HG02885 (cell line): Measurements from ENCODE around the gene HTR3A.
"Not testable (repeated sequence)": the region's sequence is repeated elsewhere in the genome, so short reads cannot be mapped to it uniquely, and the experiment has no call there.

Experiments
- ATAC-seq: cut with Tn5 transposase; IDR thresholded peaks from one replicate; pipeline ENCODE4 v1.9.1; 2021; ENCODE audit warnings: mild to moderate bottlenecking; ENCODE audit not compliant: unreplicated experiment, poor library complexity

HTR3A gene

DNA sequence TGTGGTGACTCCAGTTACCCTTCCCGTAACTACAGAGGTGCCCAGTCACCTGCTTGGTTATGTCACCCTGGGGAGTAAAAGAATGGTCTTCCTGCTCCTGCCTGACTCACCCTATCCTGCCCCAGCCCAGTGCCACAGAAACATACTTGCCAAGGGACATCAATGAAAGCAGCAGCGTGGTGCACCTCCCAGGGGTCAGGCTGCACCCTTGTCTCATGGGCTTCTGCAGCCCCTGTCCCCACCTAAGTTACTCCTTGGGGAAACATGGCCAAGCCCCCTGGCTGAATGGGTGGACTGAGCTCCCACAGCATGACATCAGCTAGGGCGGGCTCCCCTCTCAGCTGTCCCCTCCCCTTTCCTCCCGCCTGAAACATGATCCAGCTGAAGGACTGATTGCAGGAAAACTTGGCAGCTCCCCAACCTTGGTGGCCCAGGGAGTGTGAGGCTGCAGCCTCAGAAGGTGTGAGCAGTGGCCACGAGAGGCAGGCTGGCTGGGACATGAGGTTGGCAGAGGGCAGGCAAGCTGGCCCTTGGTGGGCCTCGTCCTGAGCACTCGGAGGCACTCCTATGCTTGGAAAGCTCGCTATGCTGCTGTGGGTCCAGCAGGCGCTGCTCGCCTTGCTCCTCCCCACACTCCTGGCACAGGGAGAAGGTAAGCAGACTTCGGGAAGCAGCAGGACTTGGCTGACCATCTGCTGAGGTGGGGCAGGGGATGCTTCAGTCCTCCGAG is at the start of gene HTR3A:
TSS of gene HTR3A (plus strand) at position 368 of the 730 bp plus-strand sequence. CDS start at position 586, 218 bp downstream.
- ATAC-seq: no peak

DNA sequence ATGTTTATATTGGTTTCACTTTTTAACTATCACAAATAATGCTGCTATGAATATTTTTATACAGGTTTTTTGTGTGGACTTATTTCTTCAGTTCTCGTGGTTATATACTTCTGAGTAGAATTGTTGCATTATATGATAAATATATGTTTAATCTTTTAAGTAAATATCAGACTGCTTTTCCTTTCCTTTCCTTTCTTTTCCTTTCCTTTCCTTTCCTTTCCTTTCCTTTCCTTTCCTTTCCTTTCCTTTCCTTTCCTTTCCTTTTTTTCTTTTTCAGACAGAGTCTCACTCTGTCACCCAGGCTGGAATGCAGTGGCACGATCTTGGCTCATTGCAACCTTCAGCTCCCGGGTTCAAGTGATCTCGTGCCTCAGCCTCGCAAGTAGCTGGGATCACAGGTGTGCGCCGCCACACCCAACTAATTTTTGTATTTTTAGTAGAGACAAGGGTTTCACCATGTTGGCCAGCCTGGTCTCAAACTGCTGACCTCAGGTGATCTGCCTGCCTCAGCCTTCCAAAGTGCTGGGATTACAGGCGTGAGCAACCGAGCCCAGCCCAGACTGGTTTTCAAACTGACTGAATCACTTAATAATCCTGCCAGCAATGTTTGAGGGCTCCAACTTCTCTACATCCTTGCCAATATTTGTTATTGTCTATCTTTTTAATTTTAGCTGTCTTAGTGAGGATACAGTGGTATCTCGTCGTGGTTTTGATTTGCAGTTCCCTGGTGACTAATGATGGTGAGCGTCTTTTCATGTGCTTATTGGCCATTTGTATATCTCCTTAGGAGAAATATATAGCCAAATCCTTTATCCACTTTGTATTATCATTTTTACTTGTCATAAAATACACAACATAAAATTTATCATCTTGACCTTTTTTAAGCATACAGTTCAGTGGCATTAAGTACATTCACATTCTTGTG is 48.4 kb upstream of the HTR3A start:
- no peak for ATAC-seq

DNA sequence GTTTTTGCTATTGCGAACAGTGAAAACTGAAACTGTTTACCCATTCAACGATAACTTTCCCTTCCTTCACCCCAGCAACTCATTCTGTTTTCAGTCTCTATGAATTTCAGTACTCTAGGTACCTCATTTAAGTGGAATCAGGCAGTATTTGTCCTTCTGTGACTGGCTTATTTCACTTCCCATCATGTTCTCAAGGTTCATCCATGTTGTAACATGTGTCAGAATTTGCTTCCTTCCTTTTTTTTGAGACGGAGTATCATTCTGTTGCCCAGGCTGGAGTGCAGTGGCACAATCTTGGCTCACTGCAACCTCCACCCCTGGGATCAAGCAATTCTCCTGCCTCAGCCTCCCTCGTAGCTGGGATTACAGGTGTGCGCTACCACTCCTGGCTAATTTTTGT is 46.6 kb upstream of the HTR3A start:
- ATAC-seq: no peak

DNA sequence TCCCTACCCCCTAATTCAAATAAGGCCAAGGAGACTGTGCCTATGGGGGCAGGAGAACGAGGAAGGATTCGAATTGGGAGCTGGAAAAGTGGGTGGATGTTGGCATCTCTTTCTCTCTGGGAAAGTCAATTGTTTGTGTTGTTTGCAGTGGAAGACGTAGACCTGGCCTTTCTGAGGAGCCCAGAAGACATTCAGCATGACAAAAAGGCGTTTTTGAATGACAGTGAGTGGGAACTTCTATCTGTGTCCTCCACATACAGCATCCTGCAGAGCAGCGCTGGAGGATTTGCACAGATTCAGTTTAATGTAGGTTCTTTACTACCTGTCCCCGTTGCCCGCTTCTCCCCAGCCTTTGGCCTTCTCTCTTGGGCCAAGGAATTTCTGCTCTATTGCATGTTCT is 42.1 kb upstream of the HTR3A start:
- no peak for ATAC-seq

DNA sequence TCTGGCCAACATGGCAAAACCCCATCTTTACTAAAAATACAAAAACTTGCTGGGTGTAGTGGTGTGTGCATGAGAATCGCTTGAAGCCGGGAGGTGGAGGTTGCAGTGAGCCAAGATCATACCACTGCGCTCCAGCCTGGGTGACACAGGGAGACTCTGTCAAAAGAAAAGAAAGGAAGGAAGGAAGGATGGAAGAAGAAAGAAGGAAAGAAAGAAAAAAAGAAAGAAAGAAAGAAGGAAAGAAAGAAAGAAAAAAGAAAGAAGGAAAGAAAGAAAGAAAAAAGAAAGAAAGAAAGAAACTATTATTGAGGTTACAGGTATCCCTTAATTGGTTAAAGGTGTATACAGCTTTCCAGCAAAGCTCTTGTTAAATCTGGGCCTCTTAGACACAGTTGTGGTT is 40.7 kb upstream of the HTR3A start:
- not testable (repeated sequence) for ATAC-seq

DNA sequence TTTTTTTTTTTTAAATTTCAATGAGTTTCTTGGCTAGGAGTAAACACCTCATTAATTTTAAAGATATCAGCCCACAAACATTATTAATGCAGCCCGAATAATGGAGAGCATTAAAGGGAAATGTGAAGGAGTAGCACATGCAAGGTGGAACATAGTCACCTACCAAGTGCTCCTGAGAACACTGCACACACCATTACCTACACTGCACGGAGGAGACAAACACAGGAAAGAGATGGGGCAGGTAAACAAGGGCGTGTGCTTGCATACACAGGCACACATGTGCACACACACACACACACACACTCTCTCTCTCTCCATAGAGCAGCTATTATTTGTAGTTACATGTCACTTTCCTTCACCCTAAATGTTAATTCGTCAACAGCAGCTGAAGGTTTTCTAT is 40.1 kb upstream of the HTR3A start:
- no peak for ATAC-seq

DNA sequence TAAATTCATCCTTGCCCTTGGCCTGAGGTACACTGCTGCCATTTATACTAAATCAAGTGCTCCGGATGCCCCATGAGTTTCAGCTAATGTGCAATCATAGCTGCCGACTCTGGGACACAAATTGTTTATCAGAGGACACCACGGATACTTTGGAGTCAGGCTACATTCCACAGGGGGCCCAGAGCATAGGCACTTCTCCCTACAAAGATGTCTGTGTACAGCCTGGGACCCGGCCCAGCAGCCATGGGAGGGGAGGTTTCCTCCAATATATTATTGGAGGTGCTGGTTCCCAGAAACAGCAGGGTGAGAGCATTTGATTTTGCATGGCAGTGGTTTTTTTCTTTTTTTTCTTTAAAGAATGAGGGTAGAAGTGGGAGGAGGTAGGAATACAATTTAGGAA is 39.0 kb upstream of the HTR3A start:
- no peak for ATAC-seq

DNA sequence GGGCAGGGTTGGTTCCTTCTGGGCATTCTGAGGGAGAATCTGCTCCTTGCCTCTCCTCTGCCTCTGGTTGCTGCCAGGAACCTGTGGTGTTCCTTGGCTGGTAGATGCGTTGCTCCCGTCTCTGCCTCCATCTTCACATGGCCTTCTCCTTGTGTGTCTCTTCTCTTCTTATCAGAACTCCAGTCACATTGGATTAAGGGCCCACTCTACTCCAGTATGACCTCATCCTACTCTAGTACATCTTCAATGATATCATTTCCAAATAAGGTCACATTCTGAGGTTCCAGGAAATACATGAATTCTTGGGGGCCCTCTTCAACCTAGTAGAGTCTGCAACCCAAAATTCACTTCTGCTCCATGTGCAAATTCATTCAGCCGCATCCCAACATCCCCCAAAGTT is 37.0 kb upstream of the HTR3A start:
- no peak for ATAC-seq

DNA sequence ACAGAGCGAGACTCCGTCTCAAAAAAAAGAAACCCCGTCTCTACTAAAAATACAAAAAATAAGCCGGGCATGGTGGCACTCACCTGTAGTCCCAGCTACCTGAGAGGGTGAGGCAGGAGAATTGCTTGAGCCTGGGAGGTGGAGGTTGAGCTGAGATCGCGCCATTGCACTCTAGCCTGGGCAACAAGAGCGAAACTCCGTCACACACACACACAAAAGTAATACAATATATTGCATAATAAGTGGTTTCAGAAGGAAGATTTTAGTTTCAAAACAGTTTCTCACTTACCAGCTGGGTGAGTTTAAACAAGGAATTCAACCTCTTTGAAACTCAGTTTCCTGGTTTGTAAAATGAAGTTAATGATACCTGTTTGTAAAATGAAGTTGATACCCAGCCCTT is 32.7 kb upstream of the HTR3A start:
- no peak for ATAC-seq

DNA sequence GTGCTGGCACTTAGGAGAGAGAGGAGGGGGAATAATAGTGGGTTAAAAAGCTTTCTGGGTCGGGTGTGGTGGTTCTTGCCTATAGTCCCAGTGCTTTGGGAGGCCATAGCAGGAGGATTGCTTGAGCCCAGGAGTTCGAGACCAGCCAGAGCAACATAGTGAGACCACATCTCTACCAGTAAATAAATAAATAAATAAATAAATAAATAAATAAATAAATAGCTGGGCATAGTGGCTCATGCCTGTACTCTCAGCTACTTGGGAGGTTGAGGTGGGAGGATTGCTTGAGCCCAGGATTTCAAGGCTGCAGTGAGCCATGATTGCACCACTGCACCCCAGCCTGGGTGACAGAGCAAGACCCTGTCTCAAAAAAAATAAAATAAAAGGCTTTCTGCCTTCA is 28.7 kb upstream of the HTR3A start:
- ATAC-seq: not testable (repeated sequence)

DNA sequence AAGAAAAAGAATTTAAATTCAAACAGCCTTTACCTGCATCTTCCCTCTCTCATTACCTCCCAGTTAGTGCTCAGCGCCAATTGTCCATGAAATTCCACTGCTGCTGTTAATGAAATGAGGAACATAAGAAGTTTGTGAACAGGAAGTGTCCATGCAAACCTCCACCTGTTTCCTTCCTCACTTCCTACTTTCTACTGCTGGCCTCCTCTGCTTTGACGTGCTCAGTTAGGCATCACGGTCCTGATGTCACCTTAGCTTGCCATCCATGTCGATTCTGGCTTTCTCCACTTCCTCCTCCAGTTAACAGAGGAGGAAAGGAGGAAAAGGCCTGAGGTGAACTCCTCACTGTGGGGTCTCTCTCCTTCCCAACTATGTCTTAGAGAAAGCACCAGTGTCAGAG is 26.9 kb upstream of the HTR3A start:
- ATAC-seq: no peak

DNA sequence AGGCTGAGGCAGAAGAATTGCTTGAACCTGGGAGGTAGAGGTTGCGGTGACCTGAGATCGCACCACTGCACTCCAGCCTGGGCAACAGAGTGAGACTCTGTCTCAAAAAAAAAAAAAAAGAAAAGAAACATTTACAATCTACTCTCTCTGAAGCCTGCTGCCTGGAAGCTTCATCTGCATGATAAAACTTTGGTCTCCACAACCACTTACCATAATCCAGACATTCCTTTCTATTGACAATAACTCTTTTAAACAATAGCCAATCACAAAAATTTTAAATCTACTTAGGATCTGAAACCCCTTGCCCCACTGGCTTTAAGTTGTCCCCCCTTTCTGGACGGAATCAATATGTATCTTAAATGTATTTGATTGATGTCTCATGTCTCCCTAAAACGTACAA is 25.0 kb upstream of the HTR3A start:
- no peak for ATAC-seq

DNA sequence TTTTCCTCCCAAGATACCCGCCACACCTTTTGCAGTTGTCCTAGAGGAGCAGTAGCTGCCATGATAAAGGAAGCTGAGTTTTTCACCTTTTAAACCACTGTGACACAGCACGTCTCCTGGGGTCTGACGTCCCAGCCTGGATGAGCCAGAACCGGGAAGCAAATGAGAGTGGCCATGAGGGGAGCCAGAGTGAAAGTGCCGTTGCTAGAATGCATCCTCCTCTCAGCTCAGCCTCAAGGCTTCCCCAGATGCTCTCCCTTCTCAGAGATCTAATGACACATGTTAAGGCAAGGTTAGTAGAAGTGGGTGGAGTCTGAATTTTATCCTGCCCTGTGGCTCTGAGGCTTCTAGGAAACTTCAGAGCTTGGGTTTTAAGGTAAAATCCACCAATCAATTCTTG is 23.4 kb upstream of the HTR3A start:
- no peak for ATAC-seq

DNA sequence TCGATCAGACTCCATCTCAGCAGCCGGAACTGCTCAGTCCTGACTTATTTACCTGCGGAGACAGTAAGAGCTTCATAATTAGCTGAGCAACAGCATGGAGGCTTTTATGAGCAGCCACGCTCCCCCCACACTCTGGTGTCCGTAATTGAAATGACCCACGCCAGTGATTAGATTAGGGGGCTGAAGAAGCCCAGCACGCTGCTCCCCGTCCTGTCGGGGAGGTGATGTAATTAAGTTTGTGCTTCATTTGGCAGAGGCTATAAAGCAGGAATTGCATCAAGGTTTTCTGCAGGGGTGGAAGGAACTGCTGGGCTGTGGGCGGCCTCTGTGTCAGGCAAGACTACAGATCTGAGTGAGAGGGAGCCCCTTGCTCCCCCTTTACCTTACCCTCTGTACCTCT is 22.8 kb upstream of the HTR3A start:
- no peak for ATAC-seq

DNA sequence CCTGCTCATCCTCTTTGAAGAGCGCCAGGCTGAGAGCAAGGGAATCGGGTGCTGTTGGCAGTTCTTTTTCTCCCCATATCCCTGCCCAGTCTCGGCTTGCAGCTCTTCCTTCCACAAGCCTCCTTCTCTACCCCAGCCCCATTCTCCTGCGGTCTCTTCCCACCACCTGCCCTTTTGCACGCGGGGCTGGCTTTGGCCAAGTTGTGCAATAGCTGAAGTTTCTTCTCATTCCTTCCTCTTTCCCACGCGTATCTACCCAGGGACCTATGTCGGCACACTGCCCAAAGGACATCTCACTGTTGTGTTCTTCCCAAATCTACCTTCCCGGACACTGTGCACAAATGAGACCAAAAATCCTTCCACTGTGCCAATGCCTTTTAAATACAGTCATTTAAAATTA is 22.3 kb upstream of the HTR3A start:
- ATAC-seq: no peak

DNA sequence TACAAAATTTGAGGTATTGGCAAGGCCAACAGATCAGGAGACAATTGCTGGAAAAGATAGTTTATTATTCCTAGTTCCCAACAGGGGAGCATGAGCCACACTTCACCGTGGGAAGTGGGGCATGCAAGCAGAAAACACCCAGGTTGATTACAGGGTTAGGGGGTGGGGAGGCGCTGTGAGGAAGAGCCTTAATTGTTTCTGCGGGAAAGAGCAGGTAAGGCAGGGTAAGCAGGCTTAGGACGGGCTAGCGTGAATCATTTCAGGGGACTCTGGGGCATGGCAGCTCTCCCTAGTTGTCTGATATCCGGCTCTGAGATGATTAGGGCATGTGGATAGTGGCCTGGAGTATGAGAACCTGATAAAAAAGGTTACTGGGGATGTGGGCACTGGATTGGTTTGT is 20.7 kb upstream of the HTR3A start:
- ATAC-seq: no peak

DNA sequence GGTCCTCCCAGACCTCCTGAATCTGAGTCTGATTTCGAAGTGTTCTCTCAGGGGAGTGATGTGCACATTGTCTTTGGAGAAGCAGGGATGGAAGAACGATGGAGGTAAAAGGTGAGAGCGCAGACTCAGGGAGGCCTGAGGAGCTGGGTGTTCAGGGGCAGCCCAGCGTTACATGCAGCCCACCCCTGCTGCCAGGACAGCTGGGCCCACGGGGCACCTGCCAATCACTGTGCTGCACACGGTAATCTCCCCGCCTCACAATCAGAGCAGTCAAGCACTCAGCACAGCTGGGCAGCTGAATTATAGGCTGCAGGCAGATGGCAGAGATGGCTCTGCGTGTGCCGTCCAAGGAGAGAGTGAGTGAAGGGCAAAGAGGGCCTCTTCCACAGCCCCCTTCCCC is 17.9 kb upstream of the HTR3A start:
- ATAC-seq: no peak

DNA sequence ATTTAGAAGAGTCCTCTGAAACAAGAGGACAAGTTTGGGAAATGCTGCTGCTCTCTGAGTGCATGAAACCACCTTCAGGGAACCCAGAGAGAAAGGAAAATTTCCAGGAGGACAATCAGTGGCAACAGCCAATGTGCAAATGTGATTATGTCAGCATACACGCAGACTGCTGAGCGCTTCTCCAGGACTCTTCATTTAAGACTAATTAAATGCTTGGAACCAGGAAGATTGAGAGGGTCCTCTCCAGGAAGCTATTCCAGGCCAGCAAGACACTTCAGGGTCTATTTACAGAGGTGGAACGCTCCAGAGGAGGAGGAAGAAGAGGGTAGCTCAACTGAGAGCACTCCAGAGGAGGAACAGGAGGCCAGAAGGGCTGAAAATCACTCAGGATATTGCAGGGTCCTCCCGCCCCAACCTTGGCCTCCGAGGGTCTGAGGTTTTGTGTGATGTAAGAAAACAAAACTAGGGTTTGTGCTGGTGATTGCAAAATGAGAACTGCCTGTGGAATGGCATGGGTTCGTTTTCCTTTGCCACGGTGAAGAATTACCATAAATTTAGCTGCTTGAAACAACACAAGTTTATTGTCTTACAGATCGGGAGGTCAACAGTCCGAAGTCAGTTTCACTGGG is 14.1 kb upstream of the HTR3A start:
- ATAC-seq: no peak

DNA sequence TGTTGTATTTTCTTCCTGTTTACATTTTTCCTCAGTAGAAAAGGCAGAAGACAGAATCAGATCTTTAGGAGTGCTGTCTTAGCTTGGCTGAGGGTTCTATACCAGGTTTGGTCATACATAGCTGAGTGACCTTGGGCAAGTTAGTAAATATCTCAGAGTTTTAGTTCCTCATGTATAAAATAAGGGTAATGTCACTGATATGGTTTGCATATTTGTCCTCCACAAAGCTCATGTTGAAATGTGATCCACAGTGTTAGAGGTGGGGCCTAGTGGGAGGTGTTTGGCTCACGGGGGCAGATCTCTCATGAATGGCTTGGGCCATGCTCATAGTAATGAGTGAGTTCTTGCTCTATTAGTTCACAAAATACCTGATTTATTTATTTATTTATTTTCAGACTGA is 7.5 kb upstream of the HTR3A start:
- ATAC-seq: no peak

DNA sequence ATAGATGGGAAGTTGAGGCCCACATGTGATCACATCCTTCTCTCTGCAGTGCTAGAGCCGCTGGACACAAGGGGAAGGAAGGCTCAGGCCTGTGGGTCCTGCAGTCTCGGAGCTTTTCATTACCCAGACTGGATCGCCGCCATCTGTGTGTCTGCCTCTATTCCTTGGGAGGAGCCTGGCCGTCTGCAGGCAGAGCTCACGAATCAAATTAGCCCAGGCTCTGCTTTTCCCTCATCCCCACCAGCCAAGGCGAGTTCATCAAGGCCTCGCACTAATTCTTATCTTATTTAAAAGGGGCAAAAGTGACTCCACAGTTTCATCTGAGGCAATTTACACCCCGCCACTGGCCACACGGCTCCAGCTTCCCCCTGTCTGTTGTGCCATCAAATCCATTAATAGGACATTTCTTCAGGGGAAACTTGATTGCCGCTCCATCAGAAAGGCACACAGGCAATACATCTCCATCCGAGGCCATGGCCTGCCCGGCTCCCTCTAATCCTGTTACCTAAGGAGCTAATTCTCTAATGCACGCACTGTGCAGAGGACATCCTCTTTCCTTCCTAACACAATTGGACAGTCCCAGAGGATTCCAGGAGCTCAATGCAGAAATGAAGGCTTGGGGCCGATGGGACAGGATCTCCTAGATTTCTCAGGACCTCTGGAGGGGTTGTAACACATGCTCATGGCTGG is 3.3 kb upstream of the HTR3A start:
- ATAC-seq: no peak

DNA sequence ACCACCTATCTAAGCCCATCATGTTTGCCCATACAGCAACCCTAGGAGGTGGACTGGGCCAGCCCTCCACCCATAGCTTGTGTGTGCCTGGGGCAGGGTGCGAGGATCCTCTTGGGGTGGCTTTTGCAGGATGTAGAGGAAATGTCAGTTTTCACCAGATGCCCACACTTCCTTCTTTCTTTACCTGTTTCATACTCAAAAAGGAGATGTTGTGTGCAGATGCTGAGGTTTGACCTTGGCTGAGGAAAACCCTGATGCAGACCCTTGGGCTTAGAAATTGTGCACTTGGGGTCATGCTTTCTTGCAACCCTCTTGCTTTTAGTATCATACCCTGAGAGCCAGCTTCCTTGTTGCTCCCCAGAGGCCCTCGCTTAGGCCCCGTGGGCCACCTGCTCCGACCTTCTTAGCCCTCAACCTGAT is 2.2 kb downstream of the HTR3A start:
- no peak for ATAC-seq
